Liver (tissue), 9 donors: Measurements from ENCODE around the gene TXNDC11. TPM values are rescaled to one million over a fixed set of nuclear protein-coding genes. Genes with fewer than 3 reads are reported as not detected.
A peak's percentile ranks its signal among the peaks of the same experiment; 100 is the strongest.

Experiments
- DNase-seq: peaks from one replicate; pipeline ENCODE4 v3.0.0-alpha.2; 2017; ENCODE audit warnings: low spot score
- H3K27ac ChIP-seq, 2 donors: one replicate each; pipeline ENCODE4 v1.7.0; 2013; ENCODE audit warnings: inconsistent platforms in 2 of 2, low read length in 2 of 2, control low read depth in 1 of 2, low read depth in 1 of 2, mild to moderate bottlenecking in 1 of 2
- H3K27me3 ChIP-seq, 4 donors: one replicate each; pipeline versions ENCODE4 v1.6.1 to v1.7.0; 2013; ENCODE audit warnings: low read length in 3 of 4, inconsistent platforms in 1 of 4, mild to moderate bottlenecking in 1 of 4, moderate library complexity in 1 of 4; ENCODE audit not compliant: control insufficient read depth in 4 of 4, insufficient read depth in 4 of 4
- H3K36me3 ChIP-seq, 4 donors: one replicate each; pipeline versions ENCODE4 v1.6.1 to v1.7.0; 2013; ENCODE audit warnings: low read length in 3 of 4, mild to moderate bottlenecking in 3 of 4, low read depth in 1 of 4, moderate library complexity in 1 of 4; ENCODE audit not compliant: control insufficient read depth in 4 of 4, insufficient read depth in 3 of 4
- H3K4me1 ChIP-seq, 4 donors: one replicate each; pipeline versions ENCODE4 v1.6.1 to v1.7.0; 2013; ENCODE audit warnings: low read length in 3 of 4, mild to moderate bottlenecking in 3 of 4, moderate library complexity in 1 of 4; ENCODE audit not compliant: control insufficient read depth in 4 of 4, insufficient read depth in 4 of 4
- H3K4me3 ChIP-seq, 3 donors: one replicate each; pipeline versions ENCODE4 v1.6.1 to v1.7.0; 2013; ENCODE audit warnings: low read length in 3 of 3, control low read depth in 1 of 3, low read depth in 1 of 3, mild to moderate bottlenecking in 1 of 3
- H3K9ac ChIP-seq, 2 donors: one replicate each; pipeline ENCODE4 v1.7.0; 2013; ENCODE audit warnings: low read length in 2 of 2, mild to moderate bottlenecking in 2 of 2, moderate library complexity in 2 of 2, control low read depth in 1 of 2, low read depth in 1 of 2
- H3K9me3 ChIP-seq, 4 donors: one replicate each; pipeline versions ENCODE4 v1.6.1 to v1.7.0; 2013; ENCODE audit warnings: low read length in 3 of 4; ENCODE audit not compliant: control insufficient read depth in 4 of 4
- CTCF ChIP-seq: fragments of 150-350 bp; IDR thresholded peaks from 2 replicates; pipeline ENCODE4 v1.5.1; 2017; ENCODE audit warnings: improper control_type of control experiment, low read depth, low read length; ENCODE audit not compliant: missing input control
- EGR1 ChIP-seq, 2 donors: IDR thresholded peaks; 2 replicates each; pipeline ENCODE4 v1.6.1; 2016 to 2018; ENCODE audit warnings: antibody characterized with exemption in 2 of 2, low read depth in 2 of 2
- FOXA1 ChIP-seq: IDR thresholded peaks from 2 replicates; pipeline ENCODE4 v1.6.1; 2016; ENCODE audit warnings: antibody characterized with exemption
- GABPA ChIP-seq, 2 donors: IDR thresholded peaks in 1 of 2; conservative IDR thresholded peaks in 1 of 2; 2 replicates each; pipeline ENCODE4 v1.6.1; 2016; ENCODE audit warnings: antibody characterized with exemption in 2 of 2, mild to moderate bottlenecking in 1 of 2, moderate library complexity in 1 of 2
- HNF4G ChIP-seq: IDR thresholded peaks from 2 replicates; pipeline ENCODE4 v1.6.1; 2016; ENCODE audit warnings: antibody characterized with exemption
- JUND ChIP-seq, 2 donors: IDR thresholded peaks; 2 replicates each; pipeline ENCODE4 v1.6.1; 2016; ENCODE audit warnings: antibody characterized with exemption in 2 of 2
- REST ChIP-seq: IDR thresholded peaks from 2 replicates; pipeline ENCODE4 v1.6.1; 2016; ENCODE audit warnings: antibody characterized with exemption, mild to moderate bottlenecking
- RXRA ChIP-seq, 2 donors: IDR thresholded peaks; 2 replicates each; pipeline ENCODE4 v1.6.1; 2017 to 2018; ENCODE audit warnings: antibody characterized with exemption in 2 of 2, mild to moderate bottlenecking in 1 of 2
- SP1 ChIP-seq: IDR thresholded peaks from 2 replicates; pipeline ENCODE4 v1.6.1; 2018; ENCODE audit warnings: antibody characterized with exemption, mild to moderate bottlenecking
- YY1 ChIP-seq: IDR thresholded peaks from 2 replicates; pipeline ENCODE4 v1.6.1; 2016; ENCODE audit warnings: antibody characterized with exemption, mild to moderate bottlenecking
- ZBTB33 ChIP-seq: IDR thresholded peaks from 2 replicates; pipeline ENCODE4 v1.6.1; 2016; ENCODE audit warnings: antibody characterized with exemption
- WGBS: extraction: QIAGEN DNeasy Blood & Tissue Kit; methylation state at CpG from one replicate; pipeline ENCODE4 v1.1.7; 2013; 5-methylcytosine and 5-hydroxymethylcytosine counted together
- polyA plus RNA-seq, 2 donors: library from polyadenylated mRNA; stranded (reverse) in 1 of 2; unstranded in 1 of 2; fragments of 200-250 nt in 1 of 2; fragments of >200 nt in 1 of 2; fragmentation: Nextera tagmentation in 1 of 2; extraction: Ambion mirVana in 1 of 2; gene quantifications; one replicate each; pipeline versions ENCODE4 v1.2.1 to v1.2.3, GENCODE V29; 2013 to 2015
- total RNA-seq, 2 donors: library from RNA; depleted of rRNA; stranded (reverse); fragments of >200 nt; gene quantifications; one replicate each; pipeline ENCODE4 v1.2.3, GENCODE V29; 2014
- donor health status: healthy.
- donor health status: healthy.
- donor health status: healthy.
- donor health status: healthy.
- donor health status: healthy.

Gene TXNDC11
- total and polyA plus RNA-seq, 4 donors = 26.4 to 63.5 (median 48.5) TPM

DNA sequence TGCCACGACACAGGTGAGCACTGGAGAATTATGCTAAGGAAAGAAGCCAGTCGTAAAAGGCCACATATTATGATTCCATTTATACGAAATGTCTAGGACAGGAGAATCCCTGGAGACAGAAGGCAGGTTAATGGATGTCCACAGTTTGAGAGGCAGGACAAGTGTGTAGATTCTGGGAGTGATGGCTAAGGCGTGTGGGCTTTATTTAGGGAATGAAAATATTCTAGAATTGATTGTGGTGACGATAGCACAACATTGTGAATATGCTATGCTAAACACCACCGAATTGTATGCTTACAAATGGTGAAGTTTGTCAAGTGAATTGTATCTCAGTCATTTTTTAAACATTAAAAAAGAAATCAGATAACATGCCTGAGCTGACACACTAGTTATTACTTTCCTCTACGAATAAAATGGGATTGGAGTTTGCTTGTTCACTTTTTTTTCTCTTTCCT is 5.3 kb upstream of the TXNDC11 start:
- DNase-seq = no peak
- Histone ChIP-seq H3K27ac (peak overlapping the region; percentile 94 to 95), H3K9ac (peak overlapping the region; percentile 62 to 88), H3K36me3 (peaks cover 3 to 21% (median 17%) of the 10 kb centered on the region in 4 donors), H3K4me3 (no peak overlapping the region), H3K27me3 (no peaks in the 10 kb centered on the region), H3K4me1 (peaks cover 7 to 46% (median 24%) of the 10 kb centered on the region in 4 donors), H3K9me3 (no peaks in the 10 kb centered on the region)
- WGBS = 29% methylated on average over 7 of the region's 7 CpGs
- TF ChIP-seq YY1 = no peak
- no peak for TF ChIP-seq HNF4G
- TF ChIP-seq GABPA (IDR thresholded peaks at IDR 0.05 in 1 of 2, conservative IDR thresholded peaks at IDR 0.05 in 1 of 2) = no peak
- no peak for TF ChIP-seq SP1
- TF ChIP-seq ZBTB33 = no peak
- no peak for TF ChIP-seq REST
- TF ChIP-seq CTCF = no peak

GRCh38 chr16:11744075-11744470 is 1.4 kb upstream of the TXNDC11 start:
- WGBS = 88% methylated on average over 5 of the region's 5 CpGs
- Histone ChIP-seq H3K9me3 (no peaks in the 10 kb centered on the region), H3K4me1 (peaks cover 11 to 58% (median 36%) of the 10 kb centered on the region in 4 donors), H3K27ac (peak overlapping the region; percentile 96 to 97), H3K36me3 (no peaks in the 10 kb centered on the region), H3K4me3 (no peak overlapping the region), H3K9ac (no peak overlapping the region), H3K27me3 (no peaks in the 10 kb centered on the region)
- TF ChIP-seq RXRA (IDR thresholded peaks at IDR 0.05) = no peak
- TF ChIP-seq SP1 = no peak
- no peak for TF ChIP-seq JUND (IDR thresholded peaks at IDR 0.05)
- TF ChIP-seq ZBTB33 = no peak
- TF ChIP-seq YY1 = no peak
- TF ChIP-seq EGR1 (IDR thresholded peaks at IDR 0.05; ENCODE audit: low read depth in 2 of 2) = no peak
- no peak for TF ChIP-seq FOXA1
- TF ChIP-seq GABPA (IDR thresholded peaks at IDR 0.05 in 1 of 2, conservative IDR thresholded peaks at IDR 0.05 in 1 of 2) = no peak
- no peak for DNase-seq
